ENCODE data around the gene NIBAN1.

DNA sequence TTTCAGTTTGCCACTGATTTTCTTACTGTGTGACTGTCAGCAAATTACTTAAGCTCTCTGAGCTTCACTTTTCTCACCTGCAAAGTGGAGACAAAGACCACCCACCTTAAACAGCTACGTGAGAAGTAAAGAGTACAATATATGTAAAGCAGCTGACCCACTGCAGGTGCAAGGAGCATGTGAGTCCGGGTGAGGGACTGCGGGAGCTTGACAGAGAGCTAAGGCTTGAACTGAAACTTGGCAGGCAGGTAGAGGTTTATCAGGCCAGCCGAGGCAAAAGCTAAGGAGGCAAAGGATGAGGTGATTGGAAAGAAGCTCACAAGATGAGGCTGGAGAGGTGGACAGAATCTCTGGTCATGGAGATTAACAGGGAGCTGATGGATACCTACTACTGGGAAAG lies 36.6 kb downstream of the NIBAN1 start:
- TF ChIP-seq, protein P1, sequence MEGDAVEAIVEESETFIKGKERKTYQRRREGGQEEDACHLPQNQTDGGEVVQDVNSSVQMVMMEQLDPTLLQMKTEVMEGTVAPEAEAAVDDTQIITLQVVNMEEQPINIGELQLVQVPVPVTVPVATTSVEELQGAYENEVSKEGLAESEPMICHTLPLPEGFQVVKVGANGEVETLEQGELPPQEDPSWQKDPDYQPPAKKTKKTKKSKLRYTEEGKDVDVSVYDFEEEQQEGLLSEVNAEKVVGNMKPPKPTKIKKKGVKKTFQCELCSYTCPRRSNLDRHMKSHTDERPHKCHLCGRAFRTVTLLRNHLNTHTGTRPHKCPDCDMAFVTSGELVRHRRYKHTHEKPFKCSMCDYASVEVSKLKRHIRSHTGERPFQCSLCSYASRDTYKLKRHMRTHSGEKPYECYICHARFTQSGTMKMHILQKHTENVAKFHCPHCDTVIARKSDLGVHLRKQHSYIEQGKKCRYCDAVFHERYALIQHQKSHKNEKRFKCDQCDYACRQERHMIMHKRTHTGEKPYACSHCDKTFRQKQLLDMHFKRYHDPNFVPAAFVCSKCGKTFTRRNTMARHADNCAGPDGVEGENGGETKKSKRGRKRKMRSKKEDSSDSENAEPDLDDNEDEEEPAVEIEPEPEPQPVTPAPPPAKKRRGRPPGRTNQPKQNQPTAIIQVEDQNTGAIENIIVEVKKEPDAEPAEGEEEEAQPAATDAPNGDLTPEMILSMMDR (IDR thresholded peaks at IDR 0.05; ENCODE audit: extremely low read depth in 1 of 2, insufficient read depth in 1 of 2, low read depth in 1 of 2, low read length in 2 of 2) = no peak
- TF ChIP-seq POLR2A (IDR thresholded peaks at IDR 0.05; ENCODE audit: low read depth, low read length) (no peak), POLR2AphosphoS5 (IDR thresholded peaks at IDR 0.05; ENCODE audit: insufficient read depth, low read depth, low read length) (no peak)

All from endothelial cell of umbilical vein (primary cell).